KG1 (cell line): ENCODE results near the gene DAG1.
"Not testable (repeated sequence)": the region's sequence is repeated elsewhere in the genome, so short reads cannot be mapped to it uniquely, and the experiment has no call there.

Experiments used
- DNase-seq: peaks from one replicate; lab custom pipeline; 2025; lab: John Stamatoyannopoulos, UW

Gene DAG1

GRCh38 chr3:49470714-49471420, 800 bp downstream of the DAG1 start:
- no peak for DNase-seq

DNA sequence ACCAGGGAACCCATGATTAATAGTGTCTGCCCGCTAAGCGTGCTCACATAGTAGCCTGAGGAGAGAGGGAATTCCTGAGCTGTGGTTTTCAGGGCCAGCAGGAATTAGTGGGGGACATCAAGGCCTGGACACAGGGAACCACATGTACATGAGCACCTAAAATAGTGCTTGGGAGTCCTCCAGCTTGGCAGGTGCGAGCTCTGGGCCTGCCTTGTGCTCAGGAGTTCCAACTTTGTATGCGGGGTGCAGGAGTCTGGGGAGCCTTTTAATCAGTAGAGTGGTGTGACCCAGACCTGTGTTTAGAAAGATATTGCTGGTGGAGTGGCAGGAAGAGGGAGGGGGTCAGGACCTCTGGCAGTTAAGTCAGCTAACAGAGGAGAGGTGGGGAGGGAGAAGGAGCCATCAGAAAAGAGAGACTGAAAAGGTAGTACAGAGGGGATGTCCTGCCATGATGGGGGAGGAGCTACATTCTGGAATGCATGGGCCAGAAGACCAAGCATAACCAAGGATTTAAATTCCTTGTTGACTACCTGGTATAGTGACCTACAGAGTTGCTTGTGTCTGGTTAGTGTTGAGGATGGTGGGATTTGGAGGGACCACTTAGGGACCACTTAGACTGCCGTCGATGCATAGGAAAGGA, 1.9 kb downstream of the DAG1 start:
- DNase-seq, result no peak

GRCh38 chr3:49476563-49476962, 6.5 kb downstream of the DAG1 start:
- DNase-seq, result no peak

DNA sequence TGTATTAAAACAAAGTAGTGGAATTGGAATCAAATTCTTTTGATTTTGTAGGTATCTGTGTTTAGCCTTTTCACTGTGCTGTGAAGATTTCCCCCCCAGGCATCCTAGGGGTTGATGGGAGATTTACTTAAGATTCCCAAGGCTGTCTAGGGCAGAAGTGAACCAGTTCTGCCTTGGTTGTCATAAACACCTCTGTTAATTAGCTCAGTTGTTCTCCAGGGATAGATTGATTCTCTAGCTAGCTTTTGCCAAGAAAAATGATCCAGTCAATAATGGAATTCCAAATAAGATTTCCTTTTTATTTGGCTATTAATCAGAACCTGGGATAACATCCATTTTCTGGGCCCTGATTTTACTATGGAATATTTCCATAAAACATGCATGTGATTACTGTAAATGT, 12.7 kb downstream of the DAG1 start:
- DNase-seq, result no peak

GRCh38 chr3:49484471-49484870, 14.4 kb downstream of the DAG1 start:
- no peak for DNase-seq

GRCh38 chr3:49489247-49489646, 19.2 kb downstream of the DAG1 start:
- no peak for DNase-seq

GRCh38 chr3:49492969-49493368, 22.9 kb downstream of the DAG1 start:
- DNase-seq, result no peak

DNA sequence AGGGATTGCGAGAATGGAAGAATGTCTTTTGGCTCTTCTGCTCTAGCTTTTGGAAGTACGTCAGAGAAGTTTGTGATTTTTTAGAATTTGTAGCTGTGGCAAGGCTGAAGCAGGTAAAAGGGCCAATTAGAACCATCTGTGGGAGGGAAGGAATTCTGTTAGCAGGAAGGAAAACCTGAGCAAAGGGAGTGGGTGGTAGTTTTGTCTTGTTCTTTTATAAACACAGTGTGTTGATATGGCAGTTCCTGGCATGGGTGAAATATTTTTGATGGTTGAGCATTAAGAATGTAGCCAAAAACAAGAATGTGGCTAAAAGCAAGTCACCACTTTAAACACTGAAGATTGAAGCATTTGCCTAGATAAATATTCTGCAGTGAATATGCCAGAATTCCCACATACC, 23.8 kb downstream of the DAG1 start:
- DNase-seq, result no peak

DNA sequence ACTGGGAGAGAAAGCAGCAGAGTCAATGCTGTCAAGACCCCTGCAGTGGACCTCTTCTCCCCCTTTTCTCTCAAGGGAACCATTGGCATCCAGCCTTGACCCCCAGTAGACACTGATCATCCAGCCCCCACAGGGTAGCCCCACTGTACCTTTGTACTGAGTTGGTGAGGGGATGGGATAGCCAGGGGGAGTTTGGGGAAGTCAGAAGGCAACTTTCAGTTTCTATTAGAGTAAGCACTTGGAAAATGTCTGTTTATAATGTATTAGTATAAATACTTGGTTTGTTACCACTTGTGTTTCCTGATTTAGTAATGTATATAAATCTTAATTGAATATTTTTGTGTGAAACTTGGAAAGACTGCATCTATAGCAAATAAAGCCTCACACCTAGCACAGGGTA, 25.0 kb downstream of the DAG1 start:
- no peak for DNase-seq

GRCh38 chr3:49496845-49497244, 26.8 kb downstream of the DAG1 start:
- DNase-seq, result not testable (repeated sequence)

DNA sequence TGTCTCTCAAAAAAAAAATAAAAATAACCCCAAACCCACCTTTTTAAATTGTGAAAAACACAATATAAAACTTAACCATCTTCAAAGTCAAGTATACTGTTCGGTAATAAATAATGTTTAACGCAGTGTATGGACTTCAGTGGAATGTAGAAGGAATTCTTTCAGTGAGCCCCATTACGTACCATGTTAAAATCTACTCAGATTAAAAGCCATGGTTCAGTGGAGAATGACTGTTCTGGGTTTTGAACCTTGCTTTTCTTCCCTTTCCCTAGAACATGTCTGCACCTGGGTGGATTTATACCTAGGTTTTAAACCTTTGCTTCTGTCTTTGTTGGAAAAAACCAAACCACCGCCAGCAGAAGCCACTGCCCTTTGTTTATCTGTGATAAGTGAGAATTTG, 27.5 kb downstream of the DAG1 start:
- DNase-seq, result no peak

- DNase-seq, result no peak
These were observed 28.2 kb downstream of the DAG1 start for GRCh38 chr3:49498239-49498638.

GRCh38 chr3:49498648-49499047, 28.6 kb downstream of the DAG1 start:
- no peak for DNase-seq

DNA sequence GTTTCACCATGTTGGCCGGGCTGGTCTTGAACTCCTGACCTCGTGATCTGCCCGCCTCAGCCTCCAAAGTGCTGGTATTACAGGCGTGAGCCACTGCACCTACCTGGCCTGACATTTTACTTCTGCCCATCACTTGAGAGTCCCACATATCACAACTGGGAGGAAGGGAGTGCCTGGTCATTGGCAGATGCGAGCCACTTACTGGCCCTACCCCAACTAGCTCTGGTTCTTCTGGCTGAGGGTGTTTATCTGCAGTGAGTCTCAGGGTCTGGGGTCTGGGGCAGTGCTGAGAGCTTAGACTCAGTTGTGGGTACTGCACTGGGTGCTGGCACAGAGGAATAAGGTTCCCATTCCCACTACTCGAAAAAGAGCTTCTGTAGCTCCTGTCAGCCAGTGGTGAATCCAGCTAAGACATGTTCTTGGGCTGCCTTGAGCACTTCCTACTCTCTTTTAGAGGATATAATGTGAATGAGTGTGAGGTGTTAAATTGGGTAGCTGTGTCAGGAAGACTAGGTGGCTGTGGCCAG, 30.2 kb downstream of the DAG1 start:
- no peak for DNase-seq

DNA sequence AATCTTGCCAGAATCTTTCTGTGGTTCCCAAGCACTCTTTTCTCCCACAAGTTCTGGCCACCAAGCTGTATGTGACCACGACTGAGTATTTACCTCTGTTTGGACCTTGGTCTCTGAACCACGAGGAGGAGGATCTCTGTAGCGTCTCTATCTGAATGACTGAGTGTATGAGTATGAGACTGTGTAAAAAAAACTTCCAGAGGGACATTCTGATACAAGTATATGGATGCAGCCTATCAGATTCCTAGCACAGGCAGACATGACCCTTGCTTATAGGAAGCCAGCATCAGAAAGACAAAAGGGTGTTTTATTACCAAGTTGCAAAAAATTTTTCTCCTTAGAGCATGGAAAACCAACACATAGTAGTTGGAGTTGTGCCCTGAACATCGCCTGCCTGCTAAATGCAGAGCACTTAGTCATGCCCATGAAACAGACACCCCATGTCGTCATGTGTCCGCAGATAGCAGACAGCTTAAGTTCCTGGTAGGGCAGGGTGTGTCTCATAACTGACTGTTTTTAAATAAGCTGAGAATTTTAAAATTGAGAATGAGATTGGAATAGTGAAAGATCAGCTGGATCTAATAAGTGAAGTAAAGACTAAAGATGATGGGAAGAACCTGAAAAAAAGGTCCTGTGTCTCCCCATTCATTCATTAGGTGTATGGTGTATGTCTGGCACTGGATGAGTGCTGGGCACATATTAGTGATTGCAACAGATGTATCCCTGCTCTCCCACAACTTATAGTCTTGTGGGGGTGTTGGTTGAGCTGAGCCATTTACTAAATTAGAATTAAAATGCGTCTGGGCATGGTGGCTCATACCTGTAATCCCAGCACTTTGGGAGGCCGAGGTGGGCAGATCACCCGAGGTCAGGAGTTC, 30.9 kb downstream of the DAG1 start:
- no peak for DNase-seq

GRCh38 chr3:49501842-49502241, 31.8 kb downstream of the DAG1 start:
- no peak for DNase-seq

GRCh38 chr3:49506906-49507305, 36.8 kb downstream of the DAG1 start:
- no peak for DNase-seq

GRCh38 chr3:49509028-49509561, 39.0 kb downstream of the DAG1 start:
- no peak for DNase-seq

GRCh38 chr3:49511639-49512038, 41.6 kb downstream of the DAG1 start:
- DNase-seq, result no peak

- no peak for DNase-seq
These were observed 42.8 kb downstream of the DAG1 start for GRCh38 chr3:49512781-49513355.

DNA sequence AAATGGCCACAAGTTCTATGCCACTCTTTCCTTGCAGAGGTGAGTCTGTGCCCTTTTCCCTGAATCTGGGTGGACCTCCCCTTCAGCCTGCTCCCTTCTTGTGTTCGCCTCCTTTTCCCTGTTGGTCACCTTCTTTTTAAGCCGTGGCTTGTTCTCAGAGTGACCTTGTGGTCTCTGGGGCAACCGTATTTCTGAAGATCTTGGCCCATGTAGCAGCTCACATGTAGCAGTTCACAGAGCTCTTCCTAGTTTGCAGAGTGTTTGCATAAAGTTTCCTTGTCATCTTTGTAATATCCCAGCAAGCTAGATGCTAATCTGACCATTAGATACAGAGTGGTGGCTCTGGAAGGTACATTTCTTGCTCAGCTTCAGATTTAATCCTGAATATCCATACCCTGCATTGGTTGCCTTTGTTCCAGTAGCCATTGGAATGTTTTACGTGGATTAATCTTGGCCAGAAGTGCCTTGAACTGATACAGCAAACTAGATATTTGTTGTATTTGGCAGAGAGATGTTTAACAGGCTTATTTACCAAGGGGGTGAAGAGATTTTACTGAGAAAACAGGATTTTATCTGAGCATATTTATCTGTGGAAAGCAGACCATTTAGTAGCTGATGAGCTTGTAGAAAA, 43.5 kb downstream of the DAG1 start:
- no peak for DNase-seq

DNA sequence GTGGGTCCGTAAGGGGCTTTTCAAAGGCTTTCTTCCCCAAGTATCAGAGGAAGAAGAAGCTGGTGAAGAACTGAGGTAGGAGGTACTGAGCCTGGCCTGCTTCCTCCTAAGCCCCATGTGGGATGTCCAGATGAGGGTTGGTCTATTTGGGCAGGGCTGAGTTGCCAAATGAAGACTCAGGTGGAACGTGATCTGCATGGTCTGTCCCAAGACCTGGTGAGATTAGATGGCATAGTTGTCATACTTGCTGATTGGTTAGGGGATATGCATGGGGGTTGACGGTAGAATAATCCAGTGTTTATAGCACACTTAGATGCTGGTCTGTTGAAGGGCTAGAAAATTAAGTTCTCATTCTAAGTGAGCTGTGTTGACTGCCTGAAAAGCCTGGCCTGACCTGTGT, 47.9 kb downstream of the DAG1 start:
- no peak for DNase-seq
